IMR-90 (cell line): ENCODE data around the gene PLEKHD1. TPM values are rescaled to one million over a fixed set of nuclear protein-coding genes. Genes with fewer than 3 reads are reported as not detected.
"Not testable (repeated sequence)": the region's sequence is repeated elsewhere in the genome, so short reads cannot be mapped to it uniquely, and the experiment has no call there.

ENCODE experiments used
- ATAC-seq: fragments of 200-7000 bp; cut with Tn5 transposase; 2 replicates; pipeline ENCODE4 v1.9.1; 2020; ENCODE audit warnings: low read depth, mild to moderate bottlenecking, moderate library complexity
- BruUV-seq: library from RNA; stranded (reverse); fragments of 400-500 nt; replicated peaks from 2 replicates; lab custom pipeline; 2021; lab: Mats Ljungman, UMichigan
- CTCF ChIA-PET: fragments of 300-600 bp; formaldehyde crosslinking; extraction: SDS; loops from one replicate; lab custom pipeline; 2021; ENCODE audit warnings: antibody characterized with exemption; lab: Yijun Ruan, JAX
- POLR2A ChIA-PET: fragments of 300-600 bp; sonication (Branson Sonifier 250); formaldehyde crosslinking; loops from one replicate; lab custom pipeline; 2022; ENCODE audit warnings: antibody characterized with exemption; ENCODE audit not compliant: unreplicated experiment; lab: Charles Lee
- DNase-seq: peaks from one replicate; pipeline ENCODE4 v3.0.0; 2013
- H2AFZ ChIP-seq: replicated peaks from 2 replicates; pipeline ENCODE3; 2013; ENCODE audit warnings: low read length, mild to moderate bottlenecking; ENCODE audit not compliant: poor library complexity
- H2AK5ac ChIP-seq: 2 replicates; pipeline ENCODE4 v1.6.1; 2013; ENCODE audit warnings: low read depth, low read length, inconsistent platforms
- H2AK9ac ChIP-seq: replicated peaks from 2 replicates; pipeline ENCODE3; 2013; ENCODE audit warnings: mild to moderate bottlenecking, low read depth, low read length, moderate library complexity; ENCODE audit not compliant: poor library complexity
- H2BK120ac ChIP-seq: 2 replicates; pipeline ENCODE4 v1.6.1; 2013; ENCODE audit warnings: low read depth, low read length, inconsistent platforms
- H2BK15ac ChIP-seq: 3 replicates; pipeline ENCODE4 v1.6.1; 2013; ENCODE audit warnings: low read depth, low read length, inconsistent platforms
- H2BK20ac ChIP-seq: 2 replicates; pipeline ENCODE4 v1.6.1; 2013; ENCODE audit warnings: low read depth, mild to moderate bottlenecking, inconsistent platforms, low read length, moderate library complexity
- H2BK5ac ChIP-seq: 2 replicates; pipeline ENCODE4 v1.6.1; 2013; ENCODE audit warnings: mild to moderate bottlenecking, low read depth, low read length, inconsistent platforms; ENCODE audit not compliant: poor library complexity, severe bottlenecking
- H3K14ac ChIP-seq: replicated peaks from 2 replicates; pipeline ENCODE4 v1.6.1; 2013; ENCODE audit warnings: low read depth, low read length, inconsistent platforms
- H3K18ac ChIP-seq: 2 replicates; pipeline ENCODE4 v1.6.1; 2013; ENCODE audit warnings: low read depth, low read length, control low read depth
- H3K23ac ChIP-seq: 2 replicates; pipeline ENCODE4 v1.6.1; 2013; ENCODE audit warnings: low read depth, low read length, inconsistent platforms
- H3K27ac ChIP-seq: 2 replicates; pipeline ENCODE4 v1.5.1; 2013; ENCODE audit warnings: mild to moderate bottlenecking, control low read depth, low read length; ENCODE audit not compliant: insufficient read depth
- H3K27me3 ChIP-seq: 2 replicates; pipeline ENCODE4 v1.6.1; 2013; ENCODE audit warnings: low read length; ENCODE audit not compliant: control insufficient read depth, insufficient read depth
- H3K36me3 ChIP-seq: 2 replicates; pipeline ENCODE4 v1.6.1; 2013; ENCODE audit warnings: low read length, mixed read lengths; ENCODE audit not compliant: control insufficient read depth, insufficient read depth
- H3K4ac ChIP-seq: 2 replicates; pipeline ENCODE4 v1.6.1; 2013; ENCODE audit warnings: low read depth, low read length, inconsistent platforms
- H3K4me1 ChIP-seq: 2 replicates; pipeline ENCODE4 v1.6.1; 2013; ENCODE audit warnings: low read length, mixed read lengths; ENCODE audit not compliant: control insufficient read depth, insufficient read depth
- H3K4me2 ChIP-seq: 2 replicates; pipeline ENCODE4 v1.6.1; 2013; ENCODE audit warnings: low read depth, mild to moderate bottlenecking, control low read depth, low read length, moderate library complexity
- H3K4me3 ChIP-seq: 2 replicates; pipeline ENCODE4 v1.5.1; 2013; ENCODE audit warnings: low read depth, mild to moderate bottlenecking, control low read depth, low read length, moderate library complexity; ENCODE audit not compliant: insufficient read depth
- H3K56ac ChIP-seq: 2 replicates; pipeline ENCODE4 v1.6.1; 2013; ENCODE audit warnings: low read length, inconsistent platforms; ENCODE audit not compliant: insufficient read depth; ENCODE audit errors: extremely low read depth
- H3K79me1 ChIP-seq, 2 experiments: 2 replicates each; pipeline ENCODE4 v1.6.1; 2013; ENCODE audit warnings: low read length in 2 of 2, inconsistent platforms in 1 of 2, low read depth in 1 of 2
- H3K9ac ChIP-seq: 2 replicates; pipeline ENCODE4 v1.6.1; 2013; ENCODE audit warnings: low read depth, low read length, control low read depth
- H3K9me1 ChIP-seq: 2 replicates; pipeline ENCODE4 v1.6.1; 2013; ENCODE audit warnings: low read length, inconsistent platforms; ENCODE audit not compliant: insufficient read depth
- H3K9me3 ChIP-seq: 2 replicates; pipeline ENCODE4 v1.6.1; 2013; ENCODE audit warnings: low read length; ENCODE audit not compliant: control insufficient read depth, insufficient read depth
- H4K20me1 ChIP-seq: 2 replicates; pipeline ENCODE4 v1.6.1; 2013; ENCODE audit warnings: low read length, inconsistent platforms; ENCODE audit not compliant: insufficient read depth
- H4K5ac ChIP-seq: 2 replicates; pipeline ENCODE4 v1.6.1; 2013; ENCODE audit warnings: mild to moderate bottlenecking, low read depth, low read length, control low read depth
- H4K8ac ChIP-seq, 2 experiments: 2 replicates each; pipeline ENCODE4 v1.6.1; 2013; ENCODE audit warnings: low read depth in 2 of 2, low read length in 2 of 2, control low read depth in 1 of 2, inconsistent platforms in 1 of 2
- H4K91ac ChIP-seq: 2 replicates; pipeline ENCODE4 v1.6.1; 2013; ENCODE audit warnings: low read depth, low read length, inconsistent platforms; ENCODE audit not compliant: insufficient read depth
- CHD1 ChIP-seq: IDR thresholded peaks from 2 replicates; pipeline ENCODE4 v1.6.1; 2012; ENCODE audit warnings: low read depth, low read length, improper control_type of control experiment
- MAZ ChIP-seq: IDR thresholded peaks from 2 replicates; pipeline ENCODE4 v1.6.1; 2012; ENCODE audit warnings: low read depth, mild to moderate bottlenecking, low read length, improper control_type of control experiment, moderate library complexity, borderline replicate concordance
- NFE2L2 ChIP-seq: fragments of 150-350 bp; IDR thresholded peaks from 2 replicates; pipeline ENCODE4 v1.6.1; 2016; ENCODE audit warnings: low read depth, mild to moderate bottlenecking, low read length
- WGBS, 2 experiments: methylation state at CpG; one replicate each; pipeline versions ENCODE4 v1.1.5 to v1.1.7; 2013; ENCODE audit warnings: missing lambda C conversion rate in 2 of 2; ENCODE audit not compliant: insufficient read length in 1 of 2; ENCODE audit errors: extremely low coverage in 2 of 2; 5-methylcytosine and 5-hydroxymethylcytosine counted together
- dilution Hi-C: fragments of 300-500 bp; cut with HindIII; formaldehyde crosslinking; loops from one replicate; pipeline ENCODE4 v1.14.3; 2018; ENCODE audit warnings: low sequenced_read_pairs; ENCODE audit not compliant: unreplicated experiment
- in situ Hi-C: fragments of 300-500 bp; cut with MboI; formaldehyde crosslinking; loops from 3 replicates; pipeline ENCODE4 v1.14.3; 2019; ENCODE audit warnings: low sequenced_read_pairs, inconsistent platforms, mixed read lengths
- intact Hi-C: fragments of 100-400 bp; cut with micrococcal nuclease; formaldehyde crosslinking; loops from 2 replicates; pipeline ENCODE4 v1.10.0; 2022
- polyA plus RNA-seq, 3 experiments: library from polyadenylated mRNA; depleted of rRNA; stranded (reverse); fragments of >200 nt; gene quantifications; 2 replicates each; pipeline ENCODE4 v1.2.3, GENCODE V29; 2012; ENCODE audit warnings: low replicate concordance in 1 of 3
- total RNA-seq: library from RNA; depleted of rRNA; stranded (reverse); fragments of >200 nt; gene quantifications from 2 replicates; pipeline ENCODE4 v1.2.3, GENCODE V29; 2012

The PLEKHD1 gene
- total and polyA plus RNA-seq, 2 of the 4 experiments (the other 2 are of a cell fraction): under 0.01 TPM; not detected in 1

DNA sequence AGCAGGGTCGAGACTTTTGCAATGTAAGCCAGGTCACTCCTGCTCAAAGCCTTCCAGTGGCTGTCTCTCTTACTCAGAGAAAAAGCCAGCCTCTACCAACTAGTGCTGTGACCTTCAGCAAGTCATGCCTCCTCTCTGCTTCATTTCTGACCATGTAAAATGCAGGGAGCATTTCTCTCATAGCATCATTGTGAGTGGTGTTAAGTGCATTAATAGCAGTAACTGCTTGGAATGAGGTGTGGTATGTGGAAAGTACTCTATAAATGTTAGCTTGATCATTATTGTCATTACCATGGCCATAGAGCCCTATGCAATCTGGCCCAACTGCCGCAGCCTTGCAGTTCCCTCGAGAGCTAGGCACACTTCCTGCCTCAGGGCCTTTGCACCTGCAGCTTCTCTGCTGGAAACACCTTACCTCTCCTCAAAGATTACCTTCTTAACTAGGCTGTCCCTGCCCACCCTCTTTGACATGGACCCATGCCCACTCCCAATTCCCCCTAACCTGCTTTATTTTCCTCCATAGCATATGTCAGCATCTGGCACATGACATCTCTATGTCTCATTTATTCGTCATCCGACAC, 10.9 kb downstream of the PLEKHD1 start:
- Histone ChIP-seq H3K9me1 (no peaks in the 10 kb centered on the region), H3K18ac (no peak overlapping the region), H2BK20ac (no peak overlapping the region), H3K4ac (no peak overlapping the region), H2BK15ac (no peak overlapping the region), H3K79me1 (no peaks in the 10 kb centered on the region), H3K23ac (no peak overlapping the region; the same call in 1 of the 2 replicates), H3K4me1 (no peaks in the 10 kb centered on the region), H3K4me3 (no peak overlapping the region), H2BK5ac (no peak overlapping the region), H4K5ac (no peak overlapping the region), H2BK120ac (no peak overlapping the region), H2AFZ (no peak overlapping the region), H2AK5ac (no peak overlapping the region), H3K27ac (no peak overlapping the region), H2AK9ac (no peak overlapping the region), H4K8ac (no peak overlapping the region), H3K9ac (no peak overlapping the region), H4K20me1 (no peaks in the 10 kb centered on the region), H3K4me2 (no peak overlapping the region), H3K36me3 (no peaks in the 10 kb centered on the region), H3K56ac (no peak overlapping the region), H3K9me3 (no peaks in the 10 kb centered on the region), H3K14ac (no peak overlapping the region), H3K27me3 (peaks cover 50% of the 10 kb centered on the region), H4K91ac (no peak overlapping the region)
- TF ChIP-seq MAZ (no peak), NFE2L2 (no peak), CHD1 (no peak)
- no TSS peak for BruUV-seq
- no peak for DNase-seq
- no peak for ATAC-seq
- 76% methylated on average over 3 of the region's 5 CpGs; no CpG with 5 or more reads in 1 of the 2 experiments for WGBS, 2 experiments
- CTCF ChIA-PET: no interaction called here
- intact Hi-C loops (no loop called here), in situ Hi-C loops (no loop called here), dilution Hi-C loops (no loop called here)
- POLR2A ChIA-PET: no interaction called here

DNA sequence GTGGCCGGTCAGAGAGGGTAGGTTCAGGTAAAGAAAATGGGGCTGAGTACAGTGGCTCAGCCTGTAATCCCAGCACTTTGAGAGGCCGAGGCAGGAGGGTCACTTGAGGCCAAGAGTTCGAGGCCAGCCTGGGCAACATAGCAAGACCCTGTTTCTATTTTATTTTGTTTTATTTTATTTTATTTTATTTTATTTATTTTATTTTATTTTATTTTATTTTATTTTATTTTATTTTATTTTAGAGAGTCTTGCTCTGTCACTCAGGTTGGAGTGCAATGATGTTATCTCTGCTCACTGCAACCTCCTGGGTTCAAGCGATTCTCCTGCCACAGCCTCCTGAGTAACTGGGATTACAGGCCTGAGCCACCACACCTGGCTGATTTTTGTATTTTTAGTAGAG, 13.3 kb downstream of the PLEKHD1 start:
- H3K23ac ChIP-seq, H4K5ac ChIP-seq, CTCF ChIA-PET, H3K27ac ChIP-seq, POLR2A ChIA-PET, intact Hi-C loops, H3K18ac ChIP-seq, H2BK120ac ChIP-seq, H3K4me1 ChIP-seq, H2BK20ac ChIP-seq, H3K9me1 ChIP-seq, H3K4me3 ChIP-seq, H2BK5ac ChIP-seq, DNase-seq, H3K4me2 ChIP-seq, H3K79me1 ChIP-seq, H3K9me3 ChIP-seq, H3K56ac ChIP-seq, H4K8ac ChIP-seq, H2AK9ac ChIP-seq, H2BK15ac ChIP-seq, H3K36me3 ChIP-seq, dilution Hi-C loops, H4K20me1 ChIP-seq, ATAC-seq, H4K91ac ChIP-seq, H3K14ac ChIP-seq, H2AK5ac ChIP-seq, H2AFZ ChIP-seq, H3K9ac ChIP-seq, BruUV-seq, in situ Hi-C loops, H3K4ac ChIP-seq: not testable (repeated sequence)
- no CpG with 5 or more reads among the region's 4 CpGs for WGBS, 2 experiments
- peaks cover 54% of the 10 kb centered on the region for H3K27me3 ChIP-seq
